HepG2 (cell line): Measurements from ENCODE around the gene DLL3. TPM values are rescaled to one million over a fixed set of nuclear protein-coding genes. Genes with fewer than 3 reads are reported as not detected.

Experiments used
- ATAC-seq: fragments of 200-7000 bp; cut with Tn5 transposase; 3 replicates; pipeline ENCODE4 v1.9.1; 2020; ENCODE audit warnings: mild to moderate bottlenecking, moderate library complexity
- BruUV-seq: library from RNA; stranded (reverse); fragments of 400-500 nt; replicated peaks from 2 replicates; lab custom pipeline; 2021; lab: Mats Ljungman, UMichigan
- CTCF ChIA-PET: fragments of 300-600 bp; formaldehyde crosslinking; extraction: SDS; loops from one replicate; lab custom pipeline; 2021; ENCODE audit warnings: low total read pairs, inconsistent platforms, low intra/inter-chr PET ratio; lab: Yijun Ruan, JAX
- POLR2A ChIA-PET: fragments of 350-600 bp; sonication (Branson Sonifier 250); formaldehyde crosslinking; loops from one replicate; lab custom pipeline; 2020; ENCODE audit warnings: antibody characterized with exemption, inconsistent platforms; lab: Yijun Ruan, JAX
- DNase-seq: peaks from one replicate; pipeline ENCODE4 v3.0.0-alpha.2; 2015; ENCODE audit warnings: low spot score
- FAIRE-seq: peaks from 3 replicates; lab custom pipeline; 2011; peaks lifted over from hg19 to GRCh38; lab: Jason Lieb, UNC
- H2AFZ ChIP-seq: one replicate; pipeline ENCODE4 v1.6.1; 2011; ENCODE audit warnings: low read length, inconsistent platforms
- H3K27ac ChIP-seq: fragments of 300-600 bp; 3 replicates; pipeline ENCODE4 v1.8.0; 2011; ENCODE audit warnings: mixed run types, mild to moderate bottlenecking, mixed read lengths, low read length, inconsistent platforms; ENCODE audit not compliant: insufficient read depth; ENCODE audit errors: extremely low read length
- H3K27me3 ChIP-seq, 2 experiments: fragments of 200-600 bp in 1 of 2; 2 replicates in 1 of 2; 3 replicates in 1 of 2; pipeline versions ENCODE4 v1.6.0 to v1.8.0; 2011; ENCODE audit warnings: low read length in 2 of 2, mild to moderate bottlenecking in 2 of 2, moderate library complexity in 2 of 2, inconsistent platforms in 1 of 2; ENCODE audit not compliant: insufficient read depth in 2 of 2, control insufficient read depth in 1 of 2
- H3K36me3 ChIP-seq, 2 experiments: fragments of 200-600 bp in 1 of 2; replicated peaks in 1 of 2; 2 replicates in 1 of 2; 3 replicates in 1 of 2; pipeline versions ENCODE4 v1.5.1 to v1.8.0; 2011; ENCODE audit warnings: low read length in 2 of 2, inconsistent platforms in 1 of 2; ENCODE audit not compliant: insufficient read depth in 2 of 2, control insufficient read depth in 1 of 2
- H3K4me1 ChIP-seq: 2 replicates; pipeline ENCODE4 v1.5.1; 2012; ENCODE audit warnings: low read length, inconsistent platforms; ENCODE audit not compliant: insufficient read depth
- H3K4me2 ChIP-seq: 2 replicates; pipeline ENCODE4 v1.6.0; 2011; ENCODE audit warnings: low read depth, low read length, inconsistent platforms
- H3K4me3 ChIP-seq, 3 experiments: fragments of 200-600 bp in 1 of 3; sonication (generic), shearing (Covaris generic) in 1 of 3; replicated peaks in 1 of 3; 2 replicates each; pipeline ENCODE4 v1.5.1; 2011 to 2016; ENCODE audit warnings: low read length in 3 of 3, inconsistent platforms in 2 of 3, low read depth in 2 of 3, mild to moderate bottlenecking in 2 of 3, control low read depth in 1 of 3, mixed read lengths in 1 of 3; ENCODE audit not compliant: insufficient read depth in 1 of 3
- H3K79me2 ChIP-seq: one replicate; pipeline ENCODE4 v1.6.1; 2011; ENCODE audit warnings: low read length, inconsistent platforms; ENCODE audit not compliant: insufficient read depth
- H3K9ac ChIP-seq: 2 replicates; pipeline ENCODE4 v1.6.0; 2011; ENCODE audit warnings: mild to moderate bottlenecking, low read depth, low read length, inconsistent platforms; ENCODE audit not compliant: insufficient read depth
- H3K9me3 ChIP-seq: 2 replicates; pipeline ENCODE4 v1.5.1; 2012; ENCODE audit warnings: mild to moderate bottlenecking, low read length
- H4K20me1 ChIP-seq: 2 replicates; pipeline ENCODE4 v1.6.0; 2011; ENCODE audit warnings: inconsistent platforms, mild to moderate bottlenecking, low read length, moderate library complexity; ENCODE audit not compliant: insufficient read depth
- IKZF5 ChIP-seq: IDR thresholded peaks from 2 replicates; pipeline ENCODE4 v1.6.1; 2018; ENCODE audit warnings: missing genetic modification reagents, mild to moderate bottlenecking, missing compliant biosample characterization
- MAF1 ChIP-seq: sonication (generic); formaldehyde crosslinking; IDR thresholded peaks from 2 replicates; pipeline ENCODE4 v1.5.0; 2020; ENCODE audit warnings: missing genetic modification reagents, borderline replicate concordance
- NFE2 ChIP-seq: sonication (generic); formaldehyde crosslinking; IDR thresholded peaks from 2 replicates; pipeline ENCODE4 v1.4.0; 2020; ENCODE audit warnings: missing genetic modification reagents
- NR2F1 ChIP-seq, 2 experiments: fragments of 450-650 bp in 1 of 2; formaldehyde crosslinking in 1 of 2; IDR thresholded peaks; 2 replicates each; pipeline versions ENCODE4 v1.5.0 to v1.6.1; 2016 to 2020; ENCODE audit warnings: mild to moderate bottlenecking in 1 of 2, missing compliant biosample characterization in 1 of 2, missing genetic modification reagents in 1 of 2, moderate library complexity in 1 of 2
- NRL ChIP-seq: sonication (generic); formaldehyde crosslinking; IDR thresholded peaks from 2 replicates; pipeline ENCODE4 v1.5.0; 2020; ENCODE audit warnings: missing genetic modification reagents, mild to moderate bottlenecking, moderate library complexity, borderline replicate concordance
- PRDM4 ChIP-seq: sonication (generic); formaldehyde crosslinking; IDR thresholded peaks from 2 replicates; pipeline ENCODE4 v1.9.0; 2021; ENCODE audit warnings: missing genetic modification reagents, borderline replicate concordance
- SOX13 ChIP-seq, 3 experiments: fragments of 450-650 bp in 1 of 3; sonication (generic) in 1 of 3; formaldehyde crosslinking in 1 of 3; IDR thresholded peaks in 2 of 3; conservative IDR thresholded peaks in 1 of 3; 2 replicates each; pipeline versions ENCODE4 v1.5.0 to v1.6.1; 2016 to 2020; ENCODE audit warnings: antibody characterized with exemption in 1 of 3, mild to moderate bottlenecking in 1 of 3, missing compliant biosample characterization in 1 of 3, missing genetic modification reagents in 1 of 3, moderate library complexity in 1 of 3
- SRSF4 ChIP-seq: fragments of 200-400 bp; formaldehyde crosslinking; IDR thresholded peaks from one replicate; pipeline ENCODE4 v1.6.1; 2018; ENCODE audit warnings: mild to moderate bottlenecking, low read depth, low read length, moderate library complexity; ENCODE audit not compliant: poor library complexity, severe bottlenecking
- ZBTB34 ChIP-seq: sonication (generic); formaldehyde crosslinking; IDR thresholded peaks from 2 replicates; pipeline ENCODE4 v1.8.0; 2022; ENCODE audit warnings: mild to moderate bottlenecking, missing genetic modification reagents
- ZNF552 ChIP-seq: sonication (generic); formaldehyde crosslinking; IDR thresholded peaks from 2 replicates; pipeline ENCODE4 v1.9.0; 2022; ENCODE audit warnings: missing genetic modification reagents, mild to moderate bottlenecking, borderline replicate concordance
- ZNF615 ChIP-seq: sonication (generic); formaldehyde crosslinking; IDR thresholded peaks from 2 replicates; pipeline ENCODE4 v1.5.0; 2020; ENCODE audit warnings: mild to moderate bottlenecking, missing genetic modification reagents, borderline replicate concordance
- WGBS: methylation state at CpG from one replicate; pipeline ENCODE4 v1.1.6; 2017; ENCODE audit warnings: low lambda C conversion rate; 5-methylcytosine and 5-hydroxymethylcytosine counted together
- in situ Hi-C: cut with HindIII; loops from 2 replicates; pipeline ENCODE4 v1.10.0; 2017; ENCODE audit warnings: low pct_unique_long_range_greater_than_20kb; ENCODE audit not compliant: extremely low pct_ligation_motif_present
- intact Hi-C: fragments of 100-400 bp; cut with micrococcal nuclease; formaldehyde crosslinking; loops from one replicate; pipeline ENCODE4 v1.10.0; 2022; ENCODE audit not compliant: unreplicated experiment
- polyA plus RNA-seq, 8 experiments: library from polyadenylated mRNA; depleted of rRNA in 3 of 8; stranded (reverse) in 7 of 8; unstranded in 1 of 8; fragments of >200 nt; fragmentation: Illumina TruSeq in 4 of 8; extraction: Trizol in 4 of 8; gene quantifications; 2 replicates each; pipeline versions ENCODE4 v1.2.1 to v1.2.3, GENCODE V29; 2011 to 2016; ENCODE audit warnings: low read depth in 4 of 8, missing spikeins in 1 of 8, mixed read lengths in 1 of 8; ENCODE audit not compliant: insufficient read depth in 1 of 8
- total RNA-seq, 5 experiments: library from RNA; depleted of rRNA; stranded (reverse); fragments of >200 nt; fragmentation: Illumina TruSeq; extraction: Trizol; gene quantifications; 2 replicates each; pipeline ENCODE4 v1.2.3, GENCODE V29; 2016; ENCODE audit warnings: low read depth in 1 of 5
- TF ChIP-seq, protein P1 (sequence below), 2 experiments: IDR thresholded peaks; 2 replicates each; pipeline ENCODE4 v1.6.1; 2011 to 2012; ENCODE audit warnings: low read length in 2 of 2, borderline replicate concordance in 1 of 2, low read depth in 1 of 2, mild to moderate bottlenecking in 1 of 2, moderate library complexity in 1 of 2

DLL3 gene
- total and polyA plus RNA-seq, 2 of the 13 experiments (the other 11 are each of a cell fraction or from before 2014, with no cell fraction given), result 0.35 to 0.55 TPM

DNA sequence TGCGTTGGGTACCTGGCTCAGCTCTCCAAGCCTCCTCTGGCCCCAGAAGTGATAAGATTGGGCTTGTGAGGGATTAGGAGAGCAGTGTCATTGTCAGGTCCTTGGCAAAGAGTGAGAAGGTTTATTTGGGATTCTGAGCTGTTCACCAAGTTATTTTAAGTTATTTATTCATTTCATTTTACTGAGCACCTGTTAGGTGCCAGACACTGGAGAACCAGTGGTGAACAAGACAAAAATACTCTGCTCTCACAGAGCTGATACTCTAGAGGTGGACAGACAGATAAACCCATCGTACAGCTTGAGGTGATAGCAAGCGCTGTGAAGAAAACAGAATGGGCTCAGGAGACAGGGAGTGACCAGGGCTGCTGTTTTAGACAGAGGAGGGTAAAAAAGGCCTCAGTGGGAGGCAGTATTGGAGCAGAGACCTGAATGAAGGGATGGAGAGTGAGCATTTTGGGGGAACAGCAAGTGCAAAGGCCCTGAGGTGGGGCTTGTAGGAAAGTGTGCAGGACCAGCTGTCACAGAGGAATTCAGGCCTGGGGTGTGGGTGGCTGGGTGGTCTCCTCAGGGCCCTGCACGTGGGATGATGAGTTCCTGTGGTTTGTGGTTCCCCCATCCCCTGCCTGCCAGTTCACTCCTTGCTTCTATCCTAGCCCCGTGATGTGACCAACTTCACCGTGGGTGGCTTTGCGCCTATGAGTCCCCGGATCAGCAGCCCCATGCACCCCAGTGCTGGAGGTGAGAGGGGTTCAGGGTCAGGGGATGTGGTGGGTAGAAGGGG lies 26.8 kb upstream of the DLL3 start:
- 95% methylated on average over 4 of the region's 8 CpGs for WGBS
- Histone ChIP-seq H3K4me1 (no peaks in the 10 kb centered on the region), H3K9ac (no peak overlapping the region), H3K27ac (no peak overlapping the region), H3K4me2 (no peak overlapping the region), H3K79me2 (no peaks in the 10 kb centered on the region), H3K27me3 (no peaks in the 10 kb centered on the region; a peak in 1 of 5 replicates), H3K9me3 (no peaks in the 10 kb centered on the region), H3K4me3 (no peak overlapping the region), H4K20me1 (no peaks in the 10 kb centered on the region), H2AFZ (no peak overlapping the region), H3K36me3 (peaks cover 49 to 90% of the 10 kb centered on the region in 2 experiments)
- in situ Hi-C loops (no loop called here), intact Hi-C loops (no loop called here)
- ATAC-seq (no peak), DNase-seq (no peak), FAIRE-seq (no peak)
- BruUV-seq, result no TSS peak
- ChIA-PET POLR2A (no interaction called here), CTCF (no interaction called here)
- TF ChIP-seq, protein P1, sequence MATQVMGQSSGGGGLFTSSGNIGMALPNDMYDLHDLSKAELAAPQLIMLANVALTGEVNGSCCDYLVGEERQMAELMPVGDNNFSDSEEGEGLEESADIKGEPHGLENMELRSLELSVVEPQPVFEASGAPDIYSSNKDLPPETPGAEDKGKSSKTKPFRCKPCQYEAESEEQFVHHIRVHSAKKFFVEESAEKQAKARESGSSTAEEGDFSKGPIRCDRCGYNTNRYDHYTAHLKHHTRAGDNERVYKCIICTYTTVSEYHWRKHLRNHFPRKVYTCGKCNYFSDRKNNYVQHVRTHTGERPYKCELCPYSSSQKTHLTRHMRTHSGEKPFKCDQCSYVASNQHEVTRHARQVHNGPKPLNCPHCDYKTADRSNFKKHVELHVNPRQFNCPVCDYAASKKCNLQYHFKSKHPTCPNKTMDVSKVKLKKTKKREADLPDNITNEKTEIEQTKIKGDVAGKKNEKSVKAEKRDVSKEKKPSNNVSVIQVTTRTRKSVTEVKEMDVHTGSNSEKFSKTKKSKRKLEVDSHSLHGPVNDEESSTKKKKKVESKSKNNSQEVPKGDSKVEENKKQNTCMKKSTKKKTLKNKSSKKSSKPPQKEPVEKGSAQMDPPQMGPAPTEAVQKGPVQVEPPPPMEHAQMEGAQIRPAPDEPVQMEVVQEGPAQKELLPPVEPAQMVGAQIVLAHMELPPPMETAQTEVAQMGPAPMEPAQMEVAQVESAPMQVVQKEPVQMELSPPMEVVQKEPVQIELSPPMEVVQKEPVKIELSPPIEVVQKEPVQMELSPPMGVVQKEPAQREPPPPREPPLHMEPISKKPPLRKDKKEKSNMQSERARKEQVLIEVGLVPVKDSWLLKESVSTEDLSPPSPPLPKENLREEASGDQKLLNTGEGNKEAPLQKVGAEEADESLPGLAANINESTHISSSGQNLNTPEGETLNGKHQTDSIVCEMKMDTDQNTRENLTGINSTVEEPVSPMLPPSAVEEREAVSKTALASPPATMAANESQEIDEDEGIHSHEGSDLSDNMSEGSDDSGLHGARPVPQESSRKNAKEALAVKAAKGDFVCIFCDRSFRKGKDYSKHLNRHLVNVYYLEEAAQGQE (IDR thresholded peaks at IDR 0.05; ENCODE audit: borderline replicate concordance in 1 of 2, low read depth in 1 of 2, low read length in 2 of 2), result no peak
- TF ChIP-seq ZBTB34 (no peak), ZNF615 (CRISPR knock-in tag) (no peak), SOX13 (IDR thresholded peaks at IDR 0.05) (no peak), SOX13 (CRISPR knock-in tag; conservative IDR thresholded peaks at IDR 0.05 in 1 of 2, IDR thresholded peaks at IDR 0.05 in 1 of 2) (no peak), IKZF5 (no peak), MAF1 (CRISPR knock-in tag) (no peak), NR2F1 (CRISPR knock-in tag; IDR thresholded peaks at IDR 0.05) (no peak), PRDM4 (no peak), NFE2 (CRISPR knock-in tag) (no peak), ZNF552 (no peak), SRSF4 (no peak), NRL (no peak)
